HepG2 (cell line): ENCODE measurements around the gene JMJD8. TPM values are rescaled to one million over a fixed set of nuclear protein-coding genes. Genes with fewer than 3 reads are reported as not detected.

Source experiments
- ATF7-NPFF ChIP-seq: sonication (generic); formaldehyde crosslinking; IDR thresholded peaks from 2 replicates; pipeline ENCODE4 v1.8.1; 2023; ENCODE audit warnings: mild to moderate bottlenecking, low read depth, missing genetic modification reagents, moderate library complexity
- GATAD1 ChIP-seq: IDR thresholded peaks from 2 replicates; pipeline ENCODE4 v1.6.1; 2016; ENCODE audit warnings: missing genetic modification reagents, missing compliant biosample characterization
- HNF4G ChIP-seq, 2 experiments: sonication (generic) in 1 of 2; formaldehyde crosslinking in 1 of 2; IDR thresholded peaks; 2 replicates each; pipeline versions ENCODE4 v1.4.0 to v1.6.1; 2011 to 2020; ENCODE audit warnings: borderline replicate concordance in 2 of 2, low read depth in 2 of 2, mild to moderate bottlenecking in 2 of 2, low read length in 1 of 2, missing genetic modification reagents in 1 of 2, moderate library complexity in 1 of 2
- MZF1 ChIP-seq: sonication (generic); formaldehyde crosslinking; IDR thresholded peaks from 2 replicates; pipeline ENCODE4 v1.8.1; 2023; ENCODE audit warnings: mild to moderate bottlenecking, missing genetic modification reagents, borderline replicate concordance
- NFE2L2 ChIP-seq: fragments of 150-350 bp; IDR thresholded peaks from 2 replicates; pipeline ENCODE4 v1.6.1; 2014; ENCODE audit warnings: low read length
- NFIB ChIP-seq: sonication (generic); formaldehyde crosslinking; IDR thresholded peaks from 2 replicates; pipeline ENCODE4 v1.9.0; 2021; ENCODE audit warnings: missing genetic modification reagents, mild to moderate bottlenecking, borderline replicate concordance
- NR1H2 ChIP-seq: sonication (generic); formaldehyde crosslinking; IDR thresholded peaks from 2 replicates; pipeline ENCODE4 v1.8.1; 2022; ENCODE audit warnings: low read depth, missing genetic modification reagents, borderline replicate concordance
- NR3C1 ChIP-seq: sonication (generic); formaldehyde crosslinking; IDR thresholded peaks from 2 replicates; pipeline ENCODE4 v1.4.0; 2020; ENCODE audit warnings: missing genetic modification reagents
- POGZ ChIP-seq: sonication (generic); formaldehyde crosslinking; IDR thresholded peaks from 2 replicates; pipeline ENCODE4 v1.4.0; 2020; ENCODE audit warnings: mild to moderate bottlenecking, missing genetic modification reagents
- POLR2AphosphoS2 ChIP-seq: IDR thresholded peaks from 2 replicates; pipeline ENCODE4 v1.6.1; 2011; ENCODE audit warnings: low read depth, low read length, improper control_type of control experiment
- RBFOX2 ChIP-seq: fragments of 200-400 bp; formaldehyde crosslinking; IDR thresholded peaks from 2 replicates; pipeline ENCODE4 v1.6.1; 2017; ENCODE audit warnings: low read depth, mild to moderate bottlenecking, low read length
- SIN3B ChIP-seq: fragments of 150-350 bp; IDR thresholded peaks from 2 replicates; pipeline ENCODE4 v1.6.1; 2014; ENCODE audit warnings: low read length
- ZNF24 ChIP-seq: fragments of 450-650 bp; IDR thresholded peaks from 2 replicates; pipeline ENCODE4 v1.6.1; 2017; ENCODE audit warnings: antibody characterized with exemption, mild to moderate bottlenecking
- ZNF605 ChIP-seq: sonication (generic); formaldehyde crosslinking; IDR thresholded peaks from 2 replicates; pipeline ENCODE4 v1.8.0; 2022; ENCODE audit warnings: mild to moderate bottlenecking, missing genetic modification reagents
- ZNF761 ChIP-seq: sonication (generic); formaldehyde crosslinking; conservative IDR thresholded peaks from 2 replicates; pipeline ENCODE4 v1.4.0; 2020; ENCODE audit warnings: mild to moderate bottlenecking, missing genetic modification reagents
- ZNF768 ChIP-seq: sonication (generic); formaldehyde crosslinking; IDR thresholded peaks from 2 replicates; pipeline ENCODE4 v1.4.0; 2020; ENCODE audit warnings: missing genetic modification reagents
- polyA plus RNA-seq, 8 experiments: library from polyadenylated mRNA; depleted of rRNA in 3 of 8; stranded (reverse) in 7 of 8; unstranded in 1 of 8; fragments of >200 nt; fragmentation: Illumina TruSeq in 4 of 8; extraction: Trizol in 4 of 8; gene quantifications; 2 replicates each; pipeline versions ENCODE4 v1.2.1 to v1.2.3, GENCODE V29; 2011 to 2016; ENCODE audit warnings: low read depth in 4 of 8, missing spikeins in 1 of 8, mixed read lengths in 1 of 8; ENCODE audit not compliant: insufficient read depth in 1 of 8
- total RNA-seq, 5 experiments: library from RNA; depleted of rRNA; stranded (reverse); fragments of >200 nt; fragmentation: Illumina TruSeq; extraction: Trizol; gene quantifications; 2 replicates each; pipeline ENCODE4 v1.2.3, GENCODE V29; 2016; ENCODE audit warnings: low read depth in 1 of 5
- TF ChIP-seq, protein P1 (sequence below): IDR thresholded peaks from 2 replicates; pipeline ENCODE4 v1.6.1; 2016; ENCODE audit warnings: mild to moderate bottlenecking
- TF ChIP-seq, protein P2 (sequence below): IDR thresholded peaks from 2 replicates; pipeline ENCODE4 v1.6.1; 2016; ENCODE audit warnings: missing compliant biosample characterization, missing genetic modification reagents, borderline replicate concordance
- TF ChIP-seq, protein P3 (sequence below): sonication (generic); formaldehyde crosslinking; conservative IDR thresholded peaks from 2 replicates; pipeline ENCODE4 v1.4.0; 2020; ENCODE audit warnings: missing genetic modification reagents

Gene JMJD8
- total and polyA plus RNA-seq, 2 of the 13 experiments (the other 11 are each of a cell fraction or from before 2014, with no cell fraction given), result 2.6 to 11.8 TPM

DNA sequence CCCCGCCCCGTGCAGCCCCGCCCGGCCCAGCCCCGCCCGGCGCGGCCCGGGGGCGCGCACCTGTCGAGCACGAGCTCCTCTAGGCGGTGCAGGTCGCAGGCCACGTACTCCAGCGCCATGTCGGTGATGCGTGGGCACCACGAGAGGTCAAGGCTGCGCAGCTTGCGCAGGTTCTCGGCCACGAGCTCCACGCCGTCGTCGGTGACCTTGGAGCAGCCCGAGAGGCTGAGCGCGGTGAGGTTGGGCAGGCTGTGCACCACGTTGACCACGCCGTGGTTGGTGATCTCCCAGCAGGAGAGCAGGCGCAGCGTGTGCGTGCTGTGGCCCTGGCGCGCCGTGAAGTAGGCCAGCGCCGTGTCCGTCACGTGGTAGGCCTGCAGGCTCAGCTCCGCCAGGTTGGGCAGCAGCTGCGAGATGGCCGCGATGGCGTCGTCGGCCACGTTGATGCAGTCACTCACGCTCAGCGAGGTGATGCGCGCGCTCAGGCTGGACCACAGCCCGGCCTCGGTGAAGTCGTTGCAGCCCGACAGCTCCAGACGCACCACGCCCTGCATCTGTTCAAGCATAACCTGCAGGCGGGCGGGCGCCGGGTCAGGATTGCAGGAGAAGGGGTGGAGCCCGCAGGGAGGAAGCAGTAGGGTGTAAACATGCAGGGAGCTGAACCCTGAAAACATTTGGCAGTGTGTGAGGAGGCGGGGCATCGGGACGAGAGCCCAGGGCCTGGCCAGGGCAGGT, 11.4 kb upstream of the JMJD8 start (continued):
- 0 out of 2 replicates have a peak, but pooled peaks have one; percentile 7 for TF ChIP-seq NR3C1 (CRISPR knock-in tag)
- TF ChIP-seq MZF1, result no peak
- TF ChIP-seq, protein P1, sequence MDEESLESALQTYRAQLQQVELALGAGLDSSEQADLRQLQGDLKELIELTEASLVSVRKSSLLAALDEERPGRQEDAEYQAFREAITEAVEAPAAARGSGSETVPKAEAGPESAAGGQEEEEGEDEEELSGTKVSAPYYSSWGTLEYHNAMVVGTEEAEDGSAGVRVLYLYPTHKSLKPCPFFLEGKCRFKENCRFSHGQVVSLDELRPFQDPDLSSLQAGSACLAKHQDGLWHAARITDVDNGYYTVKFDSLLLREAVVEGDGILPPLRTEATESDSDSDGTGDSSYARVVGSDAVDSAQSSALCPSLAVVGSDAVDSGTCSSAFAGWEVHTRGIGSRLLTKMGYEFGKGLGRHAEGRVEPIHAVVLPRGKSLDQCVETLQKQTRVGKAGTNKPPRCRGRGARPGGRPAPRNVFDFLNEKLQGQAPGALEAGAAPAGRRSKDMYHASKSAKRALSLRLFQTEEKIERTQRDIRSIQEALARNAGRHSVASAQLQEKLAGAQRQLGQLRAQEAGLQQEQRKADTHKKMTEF, result peak; percentile 59; the same call in 1 of the 2 replicates
- TF ChIP-seq ZNF768 (CRISPR knock-in tag), result peak; percentile 77; the same call in 1 of the 2 replicates
- TF ChIP-seq, protein P2, sequence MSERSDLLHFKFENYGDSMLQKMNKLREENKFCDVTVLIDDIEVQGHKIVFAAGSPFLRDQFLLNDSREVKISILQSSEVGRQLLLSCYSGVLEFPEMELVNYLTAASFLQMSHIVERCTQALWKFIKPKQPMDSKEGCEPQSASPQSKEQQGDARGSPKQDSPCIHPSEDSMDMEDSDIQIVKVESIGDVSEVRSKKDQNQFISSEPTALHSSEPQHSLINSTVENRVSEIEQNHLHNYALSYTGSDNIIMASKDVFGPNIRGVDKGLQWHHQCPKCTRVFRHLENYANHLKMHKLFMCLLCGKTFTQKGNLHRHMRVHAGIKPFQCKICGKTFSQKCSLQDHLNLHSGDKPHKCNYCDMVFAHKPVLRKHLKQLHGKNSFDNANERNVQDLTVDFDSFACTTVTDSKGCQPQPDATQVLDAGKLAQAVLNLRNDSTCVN (CRISPR knock-in tag), result no peak; the same call in 1 of the 2 replicates
- TF ChIP-seq, protein P3, sequence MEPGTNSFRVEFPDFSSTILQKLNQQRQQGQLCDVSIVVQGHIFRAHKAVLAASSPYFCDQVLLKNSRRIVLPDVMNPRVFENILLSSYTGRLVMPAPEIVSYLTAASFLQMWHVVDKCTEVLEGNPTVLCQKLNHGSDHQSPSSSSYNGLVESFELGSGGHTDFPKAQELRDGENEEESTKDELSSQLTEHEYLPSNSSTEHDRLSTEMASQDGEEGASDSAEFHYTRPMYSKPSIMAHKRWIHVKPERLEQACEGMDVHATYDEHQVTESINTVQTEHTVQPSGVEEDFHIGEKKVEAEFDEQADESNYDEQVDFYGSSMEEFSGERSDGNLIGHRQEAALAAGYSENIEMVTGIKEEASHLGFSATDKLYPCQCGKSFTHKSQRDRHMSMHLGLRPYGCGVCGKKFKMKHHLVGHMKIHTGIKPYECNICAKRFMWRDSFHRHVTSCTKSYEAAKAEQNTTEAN, result no peak; the same call in 1 of the 2 replicates
- TF ChIP-seq NFIB (CRISPR knock-in tag), result no peak
- no peak for TF ChIP-seq POLR2AphosphoS2
- no peak for TF ChIP-seq ZNF24
- TF ChIP-seq POGZ (CRISPR knock-in tag), result no peak
- TF ChIP-seq GATAD1 (CRISPR knock-in tag), result no peak
- TF ChIP-seq ZNF605, result no peak
- TF ChIP-seq NFE2L2, result no peak
- no peak for TF ChIP-seq ZNF761 (CRISPR knock-in tag)
- no peak for TF ChIP-seq SIN3B
- TF ChIP-seq RBFOX2, result peak; percentile 63; the same call in 1 of the 2 replicates
- TF ChIP-seq HNF4G (IDR thresholded peaks at IDR 0.05; ENCODE audit: borderline replicate concordance, low read depth, low read length), result no peak
- 0 out of 2 replicates have a peak, but pooled peaks have one; percentile 23 for TF ChIP-seq HNF4G (CRISPR knock-in tag; IDR thresholded peaks at IDR 0.05; ENCODE audit: borderline replicate concordance, low read depth)
- no peak for TF ChIP-seq NR1H2 (CRISPR knock-in tag)
- TF ChIP-seq ATF7-NPFF, result peak; percentile 74; the same call in 1 of the 2 replicates
